GM10248 (cell line): Measurements from ENCODE around the gene DPEP2.

Source experiments
- CTCF ChIA-PET: fragments of 300-600 bp; sonication (Branson Sonifier 250); formaldehyde crosslinking; extraction: SDS; loops from one replicate; lab custom pipeline; 2021; ENCODE audit warnings: antibody characterized with exemption; lab: Yijun Ruan, JAX
- POLR2A ChIA-PET: fragments of 350-650 bp; sonication (Branson Sonifier 250); formaldehyde crosslinking; extraction: SDS; loops from one replicate; lab custom pipeline; 2020; ENCODE audit warnings: antibody characterized with exemption; lab: Yijun Ruan, JAX
- DNase-seq: peaks from one replicate; pipeline ENCODE4 v3.0.0; 2012; ENCODE audit errors: extremely low spot score
- TF ChIP-seq, protein P1 (sequence below): IDR thresholded peaks from 2 replicates; pipeline ENCODE4 v1.5.1; 2012; ENCODE audit warnings: mild to moderate bottlenecking, low read depth; ENCODE audit errors: extremely low read depth, missing control alignments, control extremely low read depth

Gene DPEP2

DNA sequence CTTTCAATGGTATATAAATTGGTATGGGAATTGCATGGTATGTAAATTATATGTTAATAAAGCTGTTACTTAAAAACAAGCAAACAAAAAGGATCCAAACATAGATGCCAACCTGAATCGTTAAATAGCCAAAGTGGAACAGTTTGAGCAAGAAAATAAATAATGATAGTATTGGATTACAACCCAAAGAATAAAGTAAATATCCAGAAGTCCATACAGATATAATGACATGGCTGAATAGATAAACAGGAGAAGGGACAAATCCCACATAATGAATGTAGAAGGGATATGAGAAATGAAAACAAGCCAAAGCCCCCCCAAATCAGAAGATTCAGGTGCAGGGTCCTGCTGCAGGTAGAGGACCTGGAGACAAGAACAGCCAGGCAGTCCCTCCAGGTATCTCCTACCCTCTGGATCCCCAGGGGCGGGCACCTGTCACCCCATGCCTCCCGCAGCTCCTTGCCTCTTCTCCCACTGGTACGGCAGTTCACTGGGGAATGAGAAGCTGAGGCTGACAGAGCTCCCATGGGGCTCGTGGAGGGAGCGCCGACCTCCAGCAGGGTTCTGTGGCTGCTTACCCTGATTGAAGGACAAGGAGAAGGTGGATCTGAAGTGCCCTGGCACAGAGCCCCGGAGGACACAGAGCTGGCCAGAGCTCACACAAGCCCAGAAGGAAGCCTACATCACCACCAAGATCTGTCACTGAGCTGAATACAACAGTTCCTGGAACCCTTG lies 45.5 kb downstream of the DPEP2 start:
- TF ChIP-seq, protein P1, sequence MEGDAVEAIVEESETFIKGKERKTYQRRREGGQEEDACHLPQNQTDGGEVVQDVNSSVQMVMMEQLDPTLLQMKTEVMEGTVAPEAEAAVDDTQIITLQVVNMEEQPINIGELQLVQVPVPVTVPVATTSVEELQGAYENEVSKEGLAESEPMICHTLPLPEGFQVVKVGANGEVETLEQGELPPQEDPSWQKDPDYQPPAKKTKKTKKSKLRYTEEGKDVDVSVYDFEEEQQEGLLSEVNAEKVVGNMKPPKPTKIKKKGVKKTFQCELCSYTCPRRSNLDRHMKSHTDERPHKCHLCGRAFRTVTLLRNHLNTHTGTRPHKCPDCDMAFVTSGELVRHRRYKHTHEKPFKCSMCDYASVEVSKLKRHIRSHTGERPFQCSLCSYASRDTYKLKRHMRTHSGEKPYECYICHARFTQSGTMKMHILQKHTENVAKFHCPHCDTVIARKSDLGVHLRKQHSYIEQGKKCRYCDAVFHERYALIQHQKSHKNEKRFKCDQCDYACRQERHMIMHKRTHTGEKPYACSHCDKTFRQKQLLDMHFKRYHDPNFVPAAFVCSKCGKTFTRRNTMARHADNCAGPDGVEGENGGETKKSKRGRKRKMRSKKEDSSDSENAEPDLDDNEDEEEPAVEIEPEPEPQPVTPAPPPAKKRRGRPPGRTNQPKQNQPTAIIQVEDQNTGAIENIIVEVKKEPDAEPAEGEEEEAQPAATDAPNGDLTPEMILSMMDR: no peak
- CTCF ChIA-PET: interaction anchor here (1.1 to 2.3 kb wide), 8 partner anchors 11 to 276 kb away, joined by 3 to 7 read pairs (median 4); partner anchors contain the start of gene PSMB10
- POLR2A ChIA-PET: no interaction called here
- DNase-seq: no peak

DNA sequence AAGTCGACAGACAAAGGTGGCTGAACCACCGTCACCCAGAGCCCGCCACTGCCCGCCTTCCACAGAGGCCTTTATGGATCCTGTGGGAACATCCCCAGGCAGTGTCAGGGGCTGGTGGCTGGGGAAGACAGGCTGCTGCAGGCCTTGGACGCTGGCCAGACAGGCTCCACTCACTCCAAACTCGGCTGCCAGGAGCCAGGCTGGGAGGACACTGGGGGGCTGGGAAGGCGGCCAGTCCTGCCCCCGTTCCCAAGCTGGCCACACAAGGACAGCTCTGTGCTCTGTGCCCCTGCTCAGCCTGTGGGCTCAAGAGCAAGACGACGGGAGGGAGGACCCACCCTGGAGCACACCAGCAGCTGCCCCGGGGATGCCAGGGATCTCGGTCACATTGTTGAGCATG lies 47.8 kb downstream of the DPEP2 start:
- DNase-seq: no peak
- TF ChIP-seq, protein P1: no peak
- POLR2A ChIA-PET: interaction anchor here (1.6 kb wide), 1 partner anchor 8 kb away, joined by 4 read pairs; no protein-coding TSS in a partner anchor
- CTCF ChIA-PET: interaction anchor here (1.1 to 1.2 kb wide), 2 partner anchors 68 to 279 kb away, joined by 3 read pairs; no protein-coding TSS in a partner anchor

DNA sequence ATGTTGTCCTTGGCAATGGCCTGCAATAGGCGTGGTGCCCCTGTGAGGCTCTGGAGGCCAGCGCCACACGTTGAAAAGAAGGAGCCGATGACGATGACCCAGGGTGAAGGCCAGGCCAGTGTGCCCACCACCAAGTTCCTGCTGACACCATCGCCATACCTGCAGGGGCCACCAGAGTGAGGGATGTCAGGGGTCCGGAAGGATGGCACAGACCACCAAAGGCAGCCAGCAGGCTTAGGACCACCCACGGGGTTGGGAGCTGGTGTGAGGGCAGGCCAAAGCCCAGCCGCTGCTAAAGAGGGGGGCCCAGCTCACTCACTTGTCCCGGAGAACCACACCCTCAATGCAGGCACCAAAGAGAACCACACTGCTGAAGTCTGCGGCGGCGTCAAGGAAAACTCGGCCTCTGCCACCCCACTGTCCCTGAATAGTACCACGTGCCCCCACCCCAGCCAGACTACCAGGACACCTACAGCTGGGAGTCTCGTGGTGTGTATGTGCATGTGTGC lies 48.9 kb downstream of the DPEP2 start:
- DNase-seq: no peak
- TF ChIP-seq, protein P1: no peak
- POLR2A ChIA-PET: interaction anchor here (0.5 to 1.6 kb wide), 2 partner anchors 9 to 367 kb away, joined by 4 to 6 read pairs; no protein-coding TSS in a partner anchor
- CTCF ChIA-PET: interaction anchor here (1.0 to 1.5 kb wide), 4 partner anchors 9 to 135 kb away, joined by 3 to 5 read pairs (median 4); no protein-coding TSS in a partner anchor

DNA sequence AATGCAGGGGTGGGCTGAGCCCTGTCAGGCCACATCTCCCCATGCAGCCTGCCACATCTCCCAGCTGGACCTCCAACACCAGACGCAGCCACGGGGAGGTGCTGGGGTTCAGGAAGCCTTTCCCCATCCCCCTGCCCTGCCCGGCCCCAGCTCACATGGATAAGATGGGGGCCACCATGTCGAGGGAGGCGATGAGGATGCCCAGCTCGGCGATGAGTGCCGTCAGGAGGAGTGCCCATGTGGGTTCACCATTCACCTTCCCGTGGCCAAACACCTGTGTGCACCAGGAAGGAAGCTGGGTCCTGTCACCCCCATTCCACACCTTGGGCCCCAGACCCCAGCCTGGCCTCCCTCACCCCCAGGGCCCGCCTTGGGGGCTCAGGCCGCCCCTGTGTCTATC lies 49.6 kb downstream of the DPEP2 start:
- TF ChIP-seq, protein P1: no peak
- ChIA-PET CTCF (interaction anchor here (1.0 to 1.6 kb wide), 4 partner anchors 10 to 134 kb away, joined by 3 to 5 read pairs (median 4); no protein-coding TSS in a partner anchor), POLR2A (interaction anchor here (0.5 kb wide), 1 partner anchor 366 kb away, joined by 6 read pairs; no protein-coding TSS in a partner anchor)
- no peak for DNase-seq

DNA sequence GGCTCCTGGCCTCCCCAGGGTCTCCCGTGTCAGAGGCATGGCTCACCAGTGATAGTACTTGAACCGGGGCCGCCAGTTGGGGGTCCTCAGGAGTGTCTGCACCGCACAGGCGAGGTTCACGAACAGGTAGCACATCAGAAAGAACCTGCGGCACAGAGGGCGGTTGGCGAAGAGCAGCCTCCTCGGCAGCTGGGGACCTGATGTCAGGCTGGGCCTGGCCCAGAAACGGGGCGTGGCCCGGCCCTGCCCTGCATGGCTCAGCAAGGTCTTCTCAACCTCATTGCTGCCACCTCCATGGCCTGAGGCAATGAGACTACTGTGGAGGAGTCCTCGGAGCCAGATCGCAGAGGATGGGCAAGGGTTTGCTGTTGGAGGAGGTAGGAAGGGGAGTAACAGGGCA lies 51.3 kb downstream of the DPEP2 start:
- ChIA-PET CTCF (interaction anchor here (1.4 to 1.6 kb wide), 3 partner anchors 11 to 19 kb away, joined by 3 read pairs; partner anchors contain the start of gene PSMB10), POLR2A (no interaction called here)
- no peak for DNase-seq
- TF ChIP-seq, protein P1: no peak

DNA sequence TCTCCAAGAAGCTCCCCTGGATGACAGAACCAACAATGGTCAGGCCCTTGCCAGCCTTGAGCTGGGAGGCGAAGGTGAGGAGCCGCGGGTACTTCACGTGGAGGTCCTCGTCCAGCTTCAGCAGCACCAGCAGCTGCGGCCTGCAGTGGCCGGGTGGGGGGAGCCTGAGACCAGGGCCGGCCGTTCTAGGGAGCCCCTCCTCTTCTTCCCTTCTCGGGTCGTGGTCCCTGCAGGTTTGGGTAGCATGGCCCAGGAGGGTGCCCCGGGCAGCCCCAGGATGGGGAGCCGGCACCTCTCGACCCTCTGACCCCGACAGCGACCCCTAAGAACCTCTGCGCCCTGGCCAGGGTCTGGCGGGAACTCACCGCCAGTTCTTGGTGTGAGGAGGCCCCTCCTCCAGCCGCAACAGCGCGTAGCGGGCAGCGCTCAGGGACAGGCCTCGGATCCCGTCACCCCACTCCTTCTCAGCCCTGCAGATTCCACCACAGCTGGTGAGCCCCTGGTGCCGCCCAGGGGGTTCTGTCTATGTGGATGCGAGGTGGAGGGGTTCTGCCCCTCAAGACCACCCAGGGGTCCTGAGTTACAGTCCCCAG lies 52.2 kb downstream of the DPEP2 start:
- TF ChIP-seq, protein P1: no peak
- ChIA-PET CTCF (interaction anchor here (1.3 to 1.6 kb wide), 2 partner anchors 18 to 131 kb away, joined by 3 to 4 read pairs; no protein-coding TSS in a partner anchor), POLR2A (no interaction called here)
- no peak for DNase-seq
